Hematopoietic multipotent progenitor cell treated with erythropoietin and hydrocortisone succinate and interleukin-3 and kit ligand, for 8 days (in vitro differentiated cells): ENCODE data around the gene C2CD4D.

Source experiments
- DNase-seq: peaks from one replicate; pipeline ENCODE4 v3.0.0-alpha.2; 2015

C2CD4D gene

GRCh38 chr1:151811181-151811580 lies 28.4 kb downstream of the C2CD4D start:
- DNase-seq: no peak

- no peak for DNase-seq
Observed at GRCh38 chr1:151809985-151810556, 29.5 kb downstream of the C2CD4D start.

DNA sequence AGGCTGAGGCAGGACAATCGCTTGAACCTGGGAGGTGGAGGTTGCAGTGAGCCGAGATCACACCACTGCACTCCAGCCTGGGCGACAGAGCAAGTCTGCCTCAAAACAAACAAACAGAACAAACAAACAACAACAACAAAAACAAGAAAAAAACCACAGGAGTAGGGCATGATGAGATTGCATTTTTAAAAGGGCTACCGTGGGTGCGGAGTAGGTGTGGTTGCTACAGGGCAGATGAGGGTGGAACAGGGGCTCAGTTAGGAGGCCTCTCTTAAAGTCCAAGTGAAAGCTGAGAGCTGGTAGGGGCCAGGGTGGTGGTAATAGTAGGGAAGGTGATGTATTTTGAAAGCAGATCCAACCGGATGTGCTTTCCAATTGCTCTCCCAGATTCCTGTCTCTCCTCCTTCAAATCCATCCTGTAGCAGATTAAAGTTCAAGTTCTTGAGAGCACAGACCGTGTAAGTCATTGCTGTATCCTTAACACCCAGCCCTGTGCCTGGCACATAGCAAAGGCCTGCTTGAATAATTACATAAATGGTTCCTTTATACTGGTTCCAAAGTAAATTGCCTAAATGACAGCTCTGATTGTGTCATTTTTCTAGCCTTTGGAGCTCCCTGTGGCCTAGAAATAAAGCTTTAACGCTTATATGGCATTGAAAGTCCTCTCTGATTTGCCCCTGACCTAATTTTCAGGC lies 30.2 kb downstream of the C2CD4D start:
- no peak for DNase-seq

- no peak for DNase-seq
Observed at GRCh38 chr1:151807766-151808165, 31.9 kb downstream of the C2CD4D start.

DNA sequence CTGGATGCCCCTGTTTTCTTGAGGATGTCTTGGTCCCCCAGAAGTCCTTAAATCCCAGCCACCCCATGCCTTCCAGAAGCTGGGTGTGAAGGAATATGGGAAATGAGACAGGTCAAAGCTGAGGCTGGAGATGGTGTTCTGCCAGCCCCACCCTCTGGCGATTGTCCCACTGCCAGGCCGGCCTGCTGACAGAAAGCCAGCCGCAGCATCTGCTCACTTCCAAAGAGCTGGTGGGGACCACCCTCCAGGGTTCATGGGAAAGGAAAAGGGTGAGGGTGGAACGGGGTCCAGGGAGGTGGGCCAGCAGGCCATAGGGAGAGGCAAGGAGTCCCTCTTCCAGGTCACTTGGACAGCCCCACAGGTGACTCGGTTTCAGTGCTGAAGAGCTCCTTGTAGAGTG lies 32.5 kb downstream of the C2CD4D start:
- DNase-seq: no peak

GRCh38 chr1:151806170-151806569 lies 33.5 kb downstream of the C2CD4D start:
- no peak for DNase-seq

DNA sequence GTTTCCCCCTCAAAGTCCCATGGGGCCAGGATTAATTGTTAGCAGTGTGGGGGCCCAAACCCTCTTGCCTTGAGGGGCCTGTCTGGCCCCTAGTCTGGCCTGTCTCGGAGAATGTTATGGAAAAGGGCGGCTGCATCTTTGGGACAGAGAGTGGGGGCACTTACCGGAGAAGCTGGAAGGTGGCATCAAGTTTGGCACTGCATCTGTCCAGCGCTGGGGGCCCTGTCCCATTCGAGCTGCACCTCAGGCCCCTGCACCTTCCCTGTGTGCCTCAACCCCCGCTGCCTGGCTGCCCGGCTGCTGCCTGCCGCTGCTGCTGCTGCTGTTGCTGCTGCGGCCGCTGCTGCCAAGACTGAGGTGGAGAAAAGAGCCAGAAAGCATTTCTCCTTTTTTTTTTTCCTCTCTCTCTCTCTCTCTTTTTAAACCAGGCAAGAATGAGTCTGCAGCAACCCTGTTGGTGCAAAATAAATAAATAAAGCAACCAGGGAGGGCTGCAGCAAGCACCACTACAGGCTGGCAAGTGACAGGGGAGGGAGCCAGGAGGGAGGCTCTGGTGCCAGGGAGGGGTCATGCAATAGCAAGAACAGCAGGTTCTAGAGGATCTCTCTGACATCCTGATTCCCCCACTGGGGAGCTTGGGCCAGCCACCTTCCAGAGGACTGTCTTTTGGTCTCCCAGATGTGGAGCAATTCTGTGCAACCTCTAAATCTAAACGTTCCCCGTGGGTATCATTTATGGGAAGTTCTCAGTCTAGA lies 34.4 kb downstream of the C2CD4D start, which contains the start of gene LINGO4:
LINGO4 (minus strand) TSS at position 354 of the 755 bp plus-strand sequence. CDS start 2,715 bp downstream, outside the sequence.
- DNase-seq: no peak

- no peak for DNase-seq
Observed at GRCh38 chr1:151803915-151804314, 35.7 kb downstream of the C2CD4D start.

DNA sequence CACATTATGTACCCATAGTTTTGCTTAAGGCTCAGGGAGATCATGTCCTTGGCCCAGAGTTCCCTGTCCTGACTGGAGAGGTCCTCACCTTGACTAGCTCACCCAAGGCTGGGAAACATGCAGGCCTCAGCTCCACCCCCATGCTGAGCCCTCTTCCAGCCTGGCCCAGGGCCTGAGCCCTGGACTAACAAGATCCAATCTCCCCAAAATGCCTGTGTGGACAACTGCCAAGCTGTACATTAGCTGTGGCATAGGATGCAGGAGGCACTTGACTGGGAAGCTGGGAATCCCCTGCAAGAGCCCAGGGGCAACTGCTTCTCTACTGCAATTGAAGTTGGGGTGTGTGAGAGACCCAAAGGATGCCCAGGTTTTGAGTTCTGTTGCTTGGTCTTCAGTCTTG lies 36.5 kb downstream of the C2CD4D start:
- no peak for DNase-seq

- DNase-seq: no peak
Observed at GRCh38 chr1:151802372-151802771, 37.2 kb downstream of the C2CD4D start.

GRCh38 chr1:151801846-151802245 lies 37.8 kb downstream of the C2CD4D start:
- DNase-seq: no peak

DNA sequence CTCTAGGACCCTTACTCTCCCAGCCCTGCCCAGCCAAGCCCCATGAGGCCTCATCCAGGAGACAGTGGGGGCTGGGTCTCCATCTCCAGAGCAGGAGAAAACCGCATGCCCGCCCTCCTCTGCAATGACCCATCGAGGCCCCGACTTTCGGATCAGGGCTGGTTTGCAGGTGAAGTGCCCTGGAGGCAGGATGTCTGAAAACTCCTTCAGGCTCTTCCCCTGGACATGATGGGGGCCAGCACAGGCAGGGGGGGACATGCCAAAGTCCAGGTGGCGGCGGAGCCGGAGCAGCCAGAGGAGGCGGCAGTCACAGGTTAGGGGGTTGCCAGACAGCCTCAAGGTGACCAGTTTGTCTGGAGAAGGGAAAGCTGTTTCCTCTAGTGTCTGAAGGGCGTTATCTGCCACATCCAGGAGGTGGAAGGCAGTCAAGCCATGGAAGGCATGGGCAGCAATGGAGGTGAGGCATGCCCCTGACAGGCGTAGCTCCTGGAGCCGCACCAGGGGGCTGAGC lies 38.3 kb downstream of the C2CD4D start:
- no peak for DNase-seq

GRCh38 chr1:151800830-151801229 lies 38.8 kb downstream of the C2CD4D start:
- DNase-seq: no peak

DNA sequence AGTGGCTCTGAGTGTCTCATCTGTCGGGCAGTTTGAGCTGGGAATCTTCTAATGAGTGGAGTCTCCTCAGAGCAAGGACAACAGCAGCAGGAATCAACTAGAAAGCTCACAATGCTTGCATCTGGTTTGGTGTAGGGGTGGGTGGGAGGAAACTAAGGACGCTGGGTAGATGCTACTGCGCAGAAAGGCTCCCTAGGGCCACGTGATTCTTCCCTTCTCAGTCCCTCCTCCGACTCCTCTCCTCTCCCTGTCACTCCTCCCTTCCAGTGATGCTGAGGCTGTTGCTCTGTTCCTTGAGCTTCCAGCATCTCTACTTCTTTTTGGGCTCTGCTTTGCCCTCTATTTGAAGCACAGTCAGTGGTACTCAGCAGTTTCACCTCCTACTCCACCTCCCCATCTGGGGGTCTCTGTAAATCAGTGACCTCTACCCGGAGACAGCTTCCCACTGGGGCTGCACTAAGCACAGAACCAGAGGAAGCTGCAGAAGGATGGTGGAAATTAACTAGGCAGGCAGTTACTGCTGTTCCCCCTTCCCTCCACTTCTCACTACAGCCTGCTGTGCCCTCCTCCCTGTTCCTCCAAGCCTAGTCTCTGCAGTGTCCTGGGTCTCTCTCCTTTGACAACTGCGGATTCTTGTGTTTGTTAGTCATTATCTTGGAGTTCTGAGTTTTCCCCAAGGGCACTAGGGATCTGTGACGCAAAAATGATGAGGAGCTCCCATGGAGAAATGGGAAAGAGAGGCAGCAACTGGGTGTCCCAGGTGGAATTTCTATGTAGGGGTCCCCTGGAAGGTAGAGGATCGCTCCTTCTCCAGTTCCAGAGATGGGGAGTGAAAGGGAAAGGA lies 40.2 kb downstream of the C2CD4D start:
- no peak for DNase-seq

DNA sequence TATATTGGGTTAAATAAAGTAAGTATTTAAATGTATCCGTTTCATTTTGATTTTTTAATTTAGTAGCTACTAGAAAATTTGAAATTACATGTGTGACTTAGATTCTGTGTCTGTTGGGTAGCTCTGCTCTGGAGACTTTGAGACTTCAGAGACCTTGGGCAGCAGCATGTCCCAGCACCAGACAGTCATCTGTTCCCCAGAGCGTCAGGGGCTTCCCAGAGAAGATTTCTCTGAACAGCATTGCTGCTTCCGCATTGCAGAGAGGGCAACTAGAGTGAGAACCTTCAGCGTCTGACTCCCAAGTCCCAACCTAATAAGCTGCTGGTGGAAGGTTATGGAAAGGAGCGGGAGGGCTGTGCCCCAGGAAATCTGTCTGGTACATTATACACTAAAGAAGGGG lies 41.0 kb downstream of the C2CD4D start:
- no peak for DNase-seq

DNA sequence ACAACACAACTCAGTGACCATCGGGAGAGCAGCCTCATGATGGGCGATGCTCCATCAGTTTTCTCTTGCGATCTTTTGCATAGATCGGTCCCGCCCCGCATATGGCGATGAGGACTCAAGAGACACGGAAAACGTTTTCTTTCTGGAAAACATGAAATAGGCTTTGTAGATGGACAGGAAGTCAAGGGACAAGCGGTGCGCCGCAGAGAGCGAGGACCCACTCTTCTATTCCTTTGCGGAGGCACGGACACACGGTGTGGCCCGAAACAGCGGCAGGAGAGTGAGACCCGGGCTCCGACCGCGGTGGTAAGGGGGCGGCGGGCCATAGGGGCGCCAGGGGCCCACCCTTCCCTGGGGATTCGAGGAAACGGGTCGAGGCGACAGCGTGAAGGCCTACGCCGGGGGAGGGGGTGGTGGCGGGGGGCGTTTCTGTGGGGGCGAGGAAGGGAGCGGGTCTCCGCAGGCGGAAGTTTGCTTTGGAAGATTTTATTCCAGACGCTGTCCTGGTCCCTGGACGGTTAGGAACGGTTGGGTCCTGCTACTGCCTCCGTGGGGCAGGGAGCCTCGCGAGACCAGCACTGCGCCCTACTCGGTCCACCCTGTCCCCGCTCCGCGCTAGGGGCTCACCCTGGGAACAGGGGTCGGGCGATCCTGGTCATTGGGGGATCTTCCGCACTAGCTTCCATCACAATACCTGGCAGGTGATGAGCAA lies 48.5 kb downstream of the C2CD4D start:
- peak; percentile 25 for DNase-seq

GRCh38 chr1:151790071-151790939 lies 49.3 kb downstream of the C2CD4D start, which contains the start of gene TDRKH:
TSS of gene TDRKH (minus strand) at chr1:151790500. CDS start at chr1:151783022, 7,478 bp downstream.
- DNase-seq: peak; percentile 99
